Measurements from ENCODE around the gene INPP5J.

INPP5J gene

DNA sequence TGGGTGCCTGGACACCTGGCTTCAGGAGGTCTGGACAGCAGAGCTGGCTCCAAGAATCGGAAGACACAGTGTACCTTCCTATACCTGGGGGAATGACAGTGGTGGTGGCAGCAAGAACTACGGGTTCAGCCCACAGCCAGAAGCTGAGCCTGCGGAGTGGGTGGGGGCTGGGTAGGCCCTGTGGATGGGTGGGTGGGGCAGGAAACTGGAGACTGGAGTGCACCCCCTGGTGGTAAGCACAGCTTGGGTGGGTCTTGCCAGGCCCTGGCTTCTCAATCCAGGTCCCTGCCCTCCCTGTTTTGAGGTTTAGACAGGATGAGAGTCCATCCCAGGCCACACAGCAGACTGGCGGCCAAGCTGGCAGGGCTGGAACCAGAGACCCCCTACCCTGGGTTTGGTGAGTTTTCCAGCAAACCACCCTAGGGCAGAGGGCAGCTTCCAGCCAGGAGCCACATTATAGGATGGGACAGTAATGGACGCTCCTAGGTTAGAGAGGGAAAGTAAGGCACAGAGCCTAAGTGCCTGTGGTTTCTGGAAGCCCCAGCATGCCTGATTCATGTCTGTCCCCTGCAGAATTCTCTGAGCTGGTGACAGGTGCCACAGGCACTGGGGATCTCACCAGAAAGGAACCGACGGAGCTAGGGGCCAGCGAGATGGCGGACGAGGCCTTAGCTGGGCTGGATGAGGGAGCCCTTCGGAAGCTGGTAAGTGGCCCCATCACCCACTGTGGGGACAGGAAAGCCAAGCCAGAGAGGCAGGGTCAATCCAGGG, 40.0 kb upstream of the INPP5J start:
- peak overlapping the region; percentile 90 to 92 for H3K4me3 ChIP-seq
- intact Hi-C loops (cut with DNase I; ENCODE audit: low total_unique reads) = loop anchor here (2.0 to 5.0 kb wide), 2 partner anchors 45 to 114 kb away; partner anchors contain the start of genes MORC2 and TUG1
- peaks cover 39 to 44% (median 40%) of the 10 kb centered on the region in 3 donors for H3K36me3 ChIP-seq
- TF ChIP-seq, protein P1, sequence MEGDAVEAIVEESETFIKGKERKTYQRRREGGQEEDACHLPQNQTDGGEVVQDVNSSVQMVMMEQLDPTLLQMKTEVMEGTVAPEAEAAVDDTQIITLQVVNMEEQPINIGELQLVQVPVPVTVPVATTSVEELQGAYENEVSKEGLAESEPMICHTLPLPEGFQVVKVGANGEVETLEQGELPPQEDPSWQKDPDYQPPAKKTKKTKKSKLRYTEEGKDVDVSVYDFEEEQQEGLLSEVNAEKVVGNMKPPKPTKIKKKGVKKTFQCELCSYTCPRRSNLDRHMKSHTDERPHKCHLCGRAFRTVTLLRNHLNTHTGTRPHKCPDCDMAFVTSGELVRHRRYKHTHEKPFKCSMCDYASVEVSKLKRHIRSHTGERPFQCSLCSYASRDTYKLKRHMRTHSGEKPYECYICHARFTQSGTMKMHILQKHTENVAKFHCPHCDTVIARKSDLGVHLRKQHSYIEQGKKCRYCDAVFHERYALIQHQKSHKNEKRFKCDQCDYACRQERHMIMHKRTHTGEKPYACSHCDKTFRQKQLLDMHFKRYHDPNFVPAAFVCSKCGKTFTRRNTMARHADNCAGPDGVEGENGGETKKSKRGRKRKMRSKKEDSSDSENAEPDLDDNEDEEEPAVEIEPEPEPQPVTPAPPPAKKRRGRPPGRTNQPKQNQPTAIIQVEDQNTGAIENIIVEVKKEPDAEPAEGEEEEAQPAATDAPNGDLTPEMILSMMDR (IDR thresholded peaks at IDR 0.05) = peak; percentile 74 to 78
- H3K27me3 ChIP-seq = no peaks in the 10 kb centered on the region
- peak overlapping the region; percentile 99 to 100 for H3K27ac ChIP-seq
- peak; percentile 66 to 92 for DNase-seq
- H3K4me1 ChIP-seq = peaks cover 0 to 62% (median 52%) of the 10 kb centered on the region in 4 donors
- H3K9me3 ChIP-seq = no peaks in the 10 kb centered on the region

DNA sequence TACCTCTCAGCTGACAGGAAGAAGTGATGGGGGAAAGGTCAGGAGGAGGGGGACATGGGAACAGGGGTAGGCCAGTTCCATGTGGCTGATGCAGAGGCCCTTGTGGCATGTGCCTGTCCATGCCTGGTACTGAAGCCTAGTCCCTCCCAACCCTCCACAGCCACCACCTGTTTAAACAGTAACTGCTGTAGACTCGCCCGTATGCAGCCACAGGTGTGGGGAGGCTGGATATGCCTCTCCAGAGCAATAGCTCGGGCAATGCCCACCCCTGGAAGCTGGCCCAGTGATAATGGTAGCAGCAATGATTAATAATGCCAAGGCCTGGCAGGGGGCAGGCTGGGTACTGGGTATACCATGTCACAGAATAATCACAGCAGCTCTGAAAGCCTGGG, 39.4 kb upstream of the INPP5J start:
- Histone ChIP-seq H3K9me3 (no peaks in the 10 kb centered on the region), H3K4me3 (peak overlapping the region; percentile 90 to 92), H3K27me3 (no peaks in the 10 kb centered on the region), H3K27ac (peak overlapping the region; percentile 99 to 100), H3K36me3 (peaks cover 45 to 50% (median 46%) of the 10 kb centered on the region in 3 donors), H3K4me1 (peaks cover 0 to 66% (median 57%) of the 10 kb centered on the region in 4 donors)
- TF ChIP-seq, protein P1 (IDR thresholded peaks at IDR 0.05) = no peak
- no peak for DNase-seq
- intact Hi-C loops (cut with DNase I; ENCODE audit: low total_unique reads) = loop anchor here (2.0 to 5.0 kb wide), 2 partner anchors 46 to 115 kb away; partner anchors contain the start of genes MORC2 and TUG1

DNA sequence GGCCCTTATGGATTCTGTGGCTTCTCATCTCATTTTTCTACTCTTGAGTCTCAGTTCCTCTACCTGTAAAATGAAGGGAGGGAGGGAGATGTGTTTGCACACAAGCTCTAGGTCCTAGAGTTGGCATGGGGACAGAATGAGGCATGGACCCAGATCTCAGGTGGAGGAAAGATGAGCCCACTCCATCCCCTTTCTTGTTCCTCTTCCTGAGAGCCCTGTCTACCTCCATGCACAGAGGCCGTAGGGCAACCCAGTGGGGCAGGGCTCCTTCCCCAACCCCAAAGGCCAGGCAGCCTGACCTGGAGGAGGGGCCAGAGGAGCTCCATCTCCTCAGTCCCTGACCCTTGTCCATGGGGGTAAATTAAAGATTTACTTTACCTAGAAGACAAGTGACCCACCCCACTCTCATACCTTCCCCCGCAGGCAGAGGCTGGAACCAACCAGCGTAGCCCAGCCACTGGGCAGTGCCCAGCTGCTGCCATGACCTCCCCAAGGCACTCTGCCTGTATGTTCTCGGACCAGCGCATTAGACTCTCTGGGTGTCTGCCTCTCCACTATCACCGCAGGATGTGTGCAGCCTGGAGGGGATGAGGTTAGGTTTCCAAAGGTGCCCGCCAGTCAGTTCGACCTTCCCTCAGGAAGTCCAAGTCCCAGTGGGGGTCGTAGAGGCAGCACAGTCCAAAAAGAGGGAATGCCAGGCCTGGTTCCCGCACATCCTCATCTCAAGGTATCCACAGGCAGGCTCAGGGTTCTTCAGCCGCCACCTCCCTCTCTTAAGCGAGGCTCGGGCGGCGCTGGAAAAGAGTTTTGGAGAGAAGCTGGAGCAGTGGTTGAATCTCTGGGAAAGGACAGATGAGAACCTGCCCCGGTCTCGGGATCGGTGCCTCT, 38.6 kb upstream of the INPP5J start:
- peaks cover 0 to 74% (median 63%) of the 10 kb centered on the region in 4 donors for H3K4me1 ChIP-seq

DNA sequence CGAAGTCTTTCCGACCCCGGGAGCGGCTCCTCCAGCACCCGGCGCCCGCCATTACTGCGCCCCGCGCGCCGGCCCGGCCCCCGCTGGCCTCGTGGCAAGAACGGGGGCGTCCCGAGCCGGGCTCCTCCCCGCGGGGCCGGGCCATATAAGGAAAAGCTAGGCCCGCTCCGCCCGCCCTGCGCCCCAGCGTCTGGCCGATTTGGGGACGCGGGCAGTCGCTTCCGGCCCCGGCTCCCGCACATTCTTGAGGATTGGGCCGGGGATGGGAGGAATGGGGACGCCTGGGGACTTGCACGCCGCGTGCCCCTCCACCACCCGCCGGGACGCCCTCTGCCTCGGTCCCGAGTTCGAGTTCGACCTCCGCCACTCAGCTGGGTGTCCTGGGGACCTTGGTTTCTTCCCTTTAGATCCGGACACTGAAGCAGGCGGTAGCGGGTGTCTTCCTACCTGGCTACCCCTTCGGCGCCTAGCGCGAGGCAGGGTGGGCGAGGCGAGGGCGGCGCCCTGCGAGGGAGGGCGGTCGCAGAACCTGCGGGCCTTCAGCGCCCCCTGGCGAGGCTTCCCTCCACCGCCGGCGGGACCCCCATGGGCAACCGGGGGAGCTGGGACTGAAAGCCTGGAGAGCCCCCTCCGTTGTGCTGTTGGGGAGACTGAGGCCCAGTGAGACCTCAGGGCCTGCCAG, 37.8 kb upstream of the INPP5J start:
- H3K27me3 ChIP-seq = no peaks in the 10 kb centered on the region
- intact Hi-C loops (cut with DNase I; ENCODE audit: low total_unique reads) = loop anchor here (1.0 to 5.0 kb wide), 2 partner anchors 48 to 138 kb away; no protein-coding TSS in a partner anchor
- DNase-seq = peak; percentile 91 to 95
- H3K36me3 ChIP-seq = peaks cover 61 to 66% (median 61%) of the 10 kb centered on the region in 3 donors
- TF ChIP-seq, protein P1 (IDR thresholded peaks at IDR 0.05) = peak; percentile 82 to 88
- peaks cover 0 to 81% (median 69%) of the 10 kb centered on the region in 4 donors for H3K4me1 ChIP-seq
- H3K9me3 ChIP-seq = no peaks in the 10 kb centered on the region
- H3K4me3 ChIP-seq = peak overlapping the region; percentile 90 to 92
- peak overlapping the region; percentile 99 to 100 for H3K27ac ChIP-seq

More for the DNA sequence above, 38.6 kb upstream of the INPP5J start:
- TF ChIP-seq, protein P1 (IDR thresholded peaks at IDR 0.05) = no peak
- no peak for DNase-seq
- Histone ChIP-seq H3K4me3 (peak overlapping the region; percentile 90 to 92), H3K27ac (peak overlapping the region; percentile 99 to 100), H3K27me3 (no peaks in the 10 kb centered on the region), H3K36me3 (peaks cover 53 to 58% (median 54%) of the 10 kb centered on the region in 3 donors), H3K9me3 (no peaks in the 10 kb centered on the region)
- intact Hi-C loops (cut with DNase I; ENCODE audit: low total_unique reads) = loop anchor here (2.0 to 5.0 kb wide), 2 partner anchors 47 to 115 kb away; partner anchors contain the start of genes MORC2 and TUG1

DNA sequence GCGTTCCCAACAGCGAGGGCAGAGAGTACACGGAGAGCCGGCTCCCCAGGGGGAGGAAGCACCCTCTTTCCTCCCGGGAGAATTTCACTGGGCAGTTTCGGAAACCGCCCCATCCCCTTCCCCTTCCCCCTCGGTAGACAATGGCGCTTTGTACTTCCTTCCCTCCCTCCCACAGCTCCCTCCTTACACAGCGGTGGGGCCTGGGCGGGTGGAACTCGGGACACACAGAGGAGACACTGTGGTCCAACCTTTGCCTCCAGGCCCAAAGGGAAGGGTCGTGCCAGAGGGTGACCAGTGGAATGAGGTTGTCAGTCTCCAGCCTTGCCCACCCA, 37.3 kb upstream of the INPP5J start:
- H3K4me3 ChIP-seq = peak overlapping the region; percentile 90 to 92
- TF ChIP-seq, protein P1 (IDR thresholded peaks at IDR 0.05) = peak in 1 of 2 experiments; percentile 0
- intact Hi-C loops (cut with DNase I; ENCODE audit: low total_unique reads) = loop anchor here (1.0 kb wide), 1 partner anchor 138 kb away; no protein-coding TSS in a partner anchor
- peak overlapping the region; percentile 99 to 100 for H3K27ac ChIP-seq
- H3K4me1 ChIP-seq = peaks cover 0 to 78% (median 69%) of the 10 kb centered on the region in 4 donors
- peaks cover 62 to 71% (median 64%) of the 10 kb centered on the region in 3 donors for H3K36me3 ChIP-seq
- no peaks in the 10 kb centered on the region for H3K9me3 ChIP-seq
- no peaks in the 10 kb centered on the region for H3K27me3 ChIP-seq
- DNase-seq = peak in 1 of 2 donors; percentile 84

All from tibial artery (tissue), 4 donors.